GM13977 (cell line): ENCODE measurements around the gene SLC17A1.

ENCODE experiments used
- DNase-seq: peaks from one replicate; pipeline ENCODE4 v3.0.0; 2012; ENCODE audit warnings: low spot score
- in situ Hi-C: fragments of 300-500 bp; cut with MboI; formaldehyde crosslinking; loops from one replicate; pipeline ENCODE4 v1.12.0; 2022; ENCODE audit warnings: low sequenced_read_pairs, low pct_unique_long_range_greater_than_20kb, mixed read lengths, inconsistent platforms; ENCODE audit not compliant: unreplicated experiment
- TF ChIP-seq, protein P1 (sequence below): IDR thresholded peaks from 2 replicates; pipeline ENCODE4 v1.5.1; 2012; ENCODE audit warnings: mild to moderate bottlenecking, control low read depth; ENCODE audit not compliant: insufficient read depth; ENCODE audit errors: extremely low read depth, missing control alignments

Gene SLC17A1

DNA sequence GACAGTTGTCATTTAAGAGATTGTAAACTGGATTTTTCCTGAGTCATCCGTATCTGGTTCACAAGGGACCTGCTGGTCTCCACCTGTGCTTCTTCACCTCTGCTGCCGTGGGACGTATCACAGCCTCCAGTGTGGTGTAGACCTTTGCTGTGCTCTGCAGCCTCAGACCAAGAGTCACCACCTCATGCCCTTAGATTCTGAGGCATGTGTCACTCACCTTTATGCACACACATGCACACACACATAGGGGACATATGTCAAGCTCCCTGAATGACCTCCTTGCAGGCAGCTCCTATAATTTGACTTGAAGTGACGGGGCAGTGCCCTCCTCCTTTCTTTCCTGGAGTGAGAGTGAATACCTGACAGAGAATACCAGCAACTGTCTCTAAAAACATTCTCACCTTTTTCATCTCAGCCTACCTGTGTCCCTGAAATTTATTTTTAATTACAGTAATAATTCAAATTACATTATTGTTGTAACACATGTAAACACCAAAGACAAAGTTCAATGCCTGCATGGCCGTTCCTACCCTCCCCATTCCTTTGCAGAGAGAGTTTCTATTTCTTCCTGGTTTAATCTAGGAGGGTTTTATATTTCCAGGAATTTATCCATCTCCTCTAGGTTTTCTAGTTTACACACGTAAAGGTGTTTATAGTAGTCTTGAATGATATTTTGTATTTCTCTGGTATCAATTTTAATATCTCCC is 73.8 kb downstream of the SLC17A1 start:
- TF ChIP-seq, protein P1, sequence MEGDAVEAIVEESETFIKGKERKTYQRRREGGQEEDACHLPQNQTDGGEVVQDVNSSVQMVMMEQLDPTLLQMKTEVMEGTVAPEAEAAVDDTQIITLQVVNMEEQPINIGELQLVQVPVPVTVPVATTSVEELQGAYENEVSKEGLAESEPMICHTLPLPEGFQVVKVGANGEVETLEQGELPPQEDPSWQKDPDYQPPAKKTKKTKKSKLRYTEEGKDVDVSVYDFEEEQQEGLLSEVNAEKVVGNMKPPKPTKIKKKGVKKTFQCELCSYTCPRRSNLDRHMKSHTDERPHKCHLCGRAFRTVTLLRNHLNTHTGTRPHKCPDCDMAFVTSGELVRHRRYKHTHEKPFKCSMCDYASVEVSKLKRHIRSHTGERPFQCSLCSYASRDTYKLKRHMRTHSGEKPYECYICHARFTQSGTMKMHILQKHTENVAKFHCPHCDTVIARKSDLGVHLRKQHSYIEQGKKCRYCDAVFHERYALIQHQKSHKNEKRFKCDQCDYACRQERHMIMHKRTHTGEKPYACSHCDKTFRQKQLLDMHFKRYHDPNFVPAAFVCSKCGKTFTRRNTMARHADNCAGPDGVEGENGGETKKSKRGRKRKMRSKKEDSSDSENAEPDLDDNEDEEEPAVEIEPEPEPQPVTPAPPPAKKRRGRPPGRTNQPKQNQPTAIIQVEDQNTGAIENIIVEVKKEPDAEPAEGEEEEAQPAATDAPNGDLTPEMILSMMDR, result no peak
- in situ Hi-C loops, result no loop called here
- no peak for DNase-seq

DNA sequence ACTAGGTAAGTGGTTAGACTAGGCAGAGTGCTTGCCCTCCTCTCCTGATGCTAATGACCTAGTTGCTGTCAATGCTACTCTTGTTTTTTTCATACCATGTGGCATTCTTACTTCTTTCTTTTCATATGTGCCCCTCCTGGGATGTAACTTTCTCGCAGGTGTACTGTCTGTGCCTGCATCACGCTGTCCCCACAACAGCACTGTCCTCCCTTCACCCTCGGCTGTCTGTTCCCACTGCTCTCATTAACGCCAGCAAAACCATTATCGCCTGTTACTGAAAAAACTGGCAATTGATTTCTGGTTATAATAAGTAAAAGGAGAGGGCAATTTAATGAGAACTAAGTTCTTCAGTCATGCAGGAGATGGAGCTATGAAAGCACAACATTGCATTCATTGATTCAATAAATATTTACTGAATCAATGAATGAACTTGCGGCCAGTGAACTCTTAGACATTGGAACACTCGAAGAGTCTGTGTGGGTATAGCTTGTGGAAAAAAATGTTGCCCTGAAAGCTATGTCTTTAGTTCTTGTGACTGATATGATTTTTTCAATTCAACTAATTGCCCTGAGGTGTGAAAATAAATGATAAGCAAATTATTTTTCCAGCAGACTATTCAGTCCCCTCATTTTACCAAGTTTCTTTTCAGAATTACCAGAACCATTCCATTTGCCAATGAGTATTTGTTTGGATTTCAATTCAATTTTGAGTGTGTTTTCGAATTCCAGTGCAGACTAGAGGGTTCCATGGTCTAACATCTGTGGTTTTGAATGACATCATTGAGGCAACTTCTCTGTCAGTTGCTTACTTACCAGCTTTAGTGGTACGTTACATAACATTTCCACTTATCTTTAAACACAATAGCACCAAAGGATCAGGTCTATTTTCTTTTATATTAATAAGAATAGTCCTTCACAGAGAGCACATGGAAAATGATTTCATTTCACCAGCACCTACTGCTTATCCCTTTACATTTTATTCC is 75.2 kb downstream of the SLC17A1 start:
- in situ Hi-C loops, result no loop called here
- DNase-seq, result no peak
- TF ChIP-seq, protein P1, result no peak

DNA sequence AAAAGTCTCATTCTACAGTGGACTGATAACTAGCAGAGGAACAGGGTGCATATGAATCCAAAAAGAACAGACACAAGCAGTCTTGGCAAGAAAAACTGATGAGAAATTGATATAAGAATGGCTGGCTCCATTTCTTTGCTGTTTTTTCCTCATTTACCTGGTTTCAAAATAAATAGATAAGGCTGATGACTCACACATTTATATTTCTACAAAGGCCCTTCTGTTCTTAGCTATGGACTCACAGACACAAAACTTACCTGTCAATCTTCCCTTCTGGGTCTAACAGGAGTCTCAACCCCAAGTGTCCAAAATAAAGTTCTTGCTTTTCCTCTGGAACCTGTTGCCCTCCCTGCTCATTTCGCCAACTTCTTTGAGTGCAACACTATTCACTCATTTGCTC is 76.4 kb downstream of the SLC17A1 start:
- TF ChIP-seq, protein P1, result no peak
- DNase-seq, result no peak
- in situ Hi-C loops, result no loop called here

DNA sequence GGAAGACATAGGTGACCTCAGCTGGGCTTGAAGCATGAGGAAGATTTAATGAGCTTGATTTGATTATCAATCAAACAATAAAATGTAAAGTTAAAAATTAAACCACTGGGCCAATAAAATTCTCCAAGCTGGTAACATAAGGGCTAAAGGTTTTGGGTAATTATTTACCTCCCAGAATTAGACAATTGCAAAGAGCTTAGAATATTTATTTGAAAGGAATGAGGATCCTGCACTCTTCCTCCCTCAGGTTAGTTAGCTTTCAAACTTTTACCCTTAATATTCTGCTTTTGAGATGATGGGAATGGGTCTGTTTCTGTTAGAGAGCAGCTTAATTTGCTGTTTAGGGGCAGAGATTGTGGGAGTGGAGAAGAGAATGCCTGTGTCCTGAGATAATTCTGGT is 77.3 kb downstream of the SLC17A1 start, which contains the start of gene SLC17A4:
SLC17A4 (plus strand) TSS at position 208 of the 400 bp plus-strand sequence. CDS start 7,221 bp downstream, outside the sequence.
- DNase-seq, result no peak
- TF ChIP-seq, protein P1, result no peak
- in situ Hi-C loops, result no loop called here

DNA sequence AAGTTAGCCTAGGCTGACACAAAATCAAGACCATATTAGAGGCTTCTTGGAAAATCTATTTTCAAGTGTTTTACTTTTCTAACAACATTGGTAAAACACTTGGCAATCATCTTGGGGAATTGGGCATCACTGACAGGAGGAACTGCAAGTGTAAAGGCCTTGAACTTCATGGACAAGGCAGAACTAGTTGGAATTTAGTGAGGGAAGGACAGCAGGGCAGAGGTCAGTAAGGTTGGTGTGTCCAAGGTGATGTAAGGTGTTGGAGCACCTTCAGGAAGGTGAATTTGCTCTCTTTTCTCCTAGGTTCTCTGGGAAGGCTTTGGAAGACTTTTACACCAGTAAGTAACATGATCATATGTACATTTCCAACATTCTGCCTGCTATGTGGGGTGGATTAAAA is 78.8 kb downstream of the SLC17A1 start:
- DNase-seq, result no peak
- in situ Hi-C loops, result no loop called here
- TF ChIP-seq, protein P1, result no peak

DNA sequence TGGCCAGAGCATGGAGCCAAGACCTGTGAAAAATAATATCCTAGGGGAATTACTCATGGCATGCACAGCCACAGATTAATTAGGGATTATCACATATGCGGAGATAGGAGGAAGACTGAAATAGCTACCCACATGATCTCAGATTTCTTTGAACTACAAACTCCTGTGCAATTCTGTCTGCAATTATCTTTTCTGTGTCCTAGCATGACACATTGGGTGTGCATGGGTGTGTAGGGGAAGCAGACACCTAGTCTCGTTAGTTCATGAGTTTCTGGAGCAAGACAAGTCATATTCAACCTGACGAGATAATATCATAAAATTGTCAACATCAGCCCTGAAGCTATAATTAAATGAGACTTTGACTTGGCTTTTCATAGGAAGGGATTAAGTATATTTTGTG is 80.9 kb downstream of the SLC17A1 start:
- in situ Hi-C loops, result no loop called here
- TF ChIP-seq, protein P1, result no peak
- DNase-seq, result no peak
